GM21528 (cell line): Measurements from ENCODE around the gene ZNF460.

Source experiments
- ATAC-seq: cut with Tn5 transposase; IDR thresholded peaks from one replicate; pipeline ENCODE4 v1.9.1; 2021; ENCODE audit warnings: mild to moderate bottlenecking, moderate library complexity; ENCODE audit not compliant: unreplicated experiment, low FRiP score

The ZNF460 gene

GRCh38 chr19:57338877-57339276 lies 58.6 kb downstream of the ZNF460 start:
- ATAC-seq: no peak

GRCh38 chr19:57342582-57342981 lies 62.3 kb downstream of the ZNF460 start:
- no peak for ATAC-seq
